ENCODE data around the gene TWF2. TPM values are rescaled to one million over a fixed set of nuclear protein-coding genes. Genes with fewer than 3 reads are reported as not detected.

The TWF2 gene
- total and polyA plus RNA-seq, 9 of the 15 experiments (the other 6 are each of a cell fraction or from before 2014, with no cell fraction given), result 0.11 to 61.9 (median 29.7) TPM

DNA sequence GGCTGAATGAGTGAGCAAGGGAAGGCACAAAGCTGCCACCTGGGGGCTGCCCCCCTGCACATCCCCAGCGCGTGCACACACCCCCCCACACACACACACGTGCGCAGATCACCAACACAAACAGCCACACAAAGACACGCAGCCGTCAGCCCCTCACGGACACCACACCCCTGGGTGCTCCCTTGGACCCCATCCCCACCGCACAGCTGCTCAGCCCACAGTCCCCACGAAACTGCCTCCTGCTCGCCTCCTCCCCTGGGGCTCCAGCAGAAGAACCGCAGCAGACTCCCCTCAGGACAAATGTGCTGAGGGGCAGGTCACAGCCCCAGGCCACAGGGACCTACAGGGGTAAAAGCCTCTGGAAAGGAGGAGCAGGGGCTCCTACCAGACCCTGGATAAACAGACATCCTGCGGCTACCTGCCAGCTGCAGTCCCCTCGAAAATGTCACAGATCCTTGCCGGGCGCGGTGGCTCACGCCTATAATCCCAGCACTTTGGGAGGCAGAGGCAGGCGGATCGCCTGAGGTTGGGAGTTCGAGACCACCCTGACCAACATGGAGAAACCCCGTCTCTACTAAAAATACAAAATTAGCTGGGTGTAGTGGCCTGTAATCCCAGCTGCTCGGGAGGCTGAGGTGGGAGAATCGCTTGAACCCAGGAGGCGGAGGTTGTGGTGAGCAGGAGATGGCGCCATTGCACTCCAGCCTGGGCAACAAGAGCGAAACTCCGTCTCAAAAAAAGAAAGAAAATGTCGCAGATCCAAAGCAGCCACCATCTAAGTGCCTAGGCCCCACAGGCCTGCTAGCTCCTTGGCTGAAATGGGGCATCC, 6.5 kb downstream of the TWF2 start:
- Histone ChIP-seq H3K4me3 (no peak overlapping the region), H3K9me3 (replicated peaks; ENCODE audit: control insufficient read depth, insufficient read depth, low read depth, low read length) (no peaks in the 10 kb centered on the region), H3K27ac (ENCODE audit: extremely low read depth, low read depth, low read length) (no peak overlapping the region), H3K79me2 (ENCODE audit: control insufficient read depth, insufficient read depth, low read length) (peaks cover 19% of the 10 kb centered on the region), H3K4me1 (replicated peaks in 1 of 2; ENCODE audit: control insufficient read depth in 2 of 2, insufficient read depth in 2 of 2, low read length in 2 of 2) (peaks cover 9 to 53% of the 10 kb centered on the region in 2 experiments; a peak in 4 of 5 replicates), H3K27me3 (ENCODE audit: control insufficient read depth in 2 of 2, insufficient read depth in 2 of 2, low read length in 2 of 2) (no peaks in the 10 kb centered on the region), H3K9ac (ENCODE audit: insufficient read depth in 1 of 2, low read depth in 2 of 2, low read length in 2 of 2) (peak overlapping the region in 1 of 2 experiments; percentile 71; a peak in 1 of 4 replicates), H3K9me1 (ENCODE audit: control insufficient read depth, insufficient read depth, low read length) (no peaks in the 10 kb centered on the region), H2AFZ (ENCODE audit: low read depth, low read length) (no peak overlapping the region), H3K36me3 (ENCODE audit: control insufficient read depth, insufficient read depth, low read length) (peaks cover 34% of the 10 kb centered on the region; the same call in 2 of the 3 replicates), H3K4me2 (ENCODE audit: insufficient read depth, low read length) (no peak overlapping the region), H4K20me1 (replicated peaks; ENCODE audit: control insufficient read depth, insufficient read depth, low read length) (no peaks in the 10 kb centered on the region; the same call in 1 of the 2 replicates)
- WGBS (ENCODE audit: insufficient coverage, low coverage, missing lambda C conversion rate), result 73% methylated on average over 12 of the region's 28 CpGs
- DNase-seq (ENCODE audit: extremely low read depth in 1 of 4, low spot score in 3 of 4) (no peak), ATAC-seq (no peak), FAIRE-seq (no peak)
- POLR2A ChIA-PET, result interaction anchor here (0.8 to 1.0 kb wide), 3 partner anchors 8 to 256 kb away, joined by 3 to 7 read pairs (median 3); no protein-coding TSS in a partner anchor
- intact Hi-C loops (cut with micrococcal nuclease) (loop anchor here (5.0 kb wide), 1 partner anchor 105 kb away; no protein-coding TSS in a partner anchor), in situ Hi-C loops (cut with MboI) (no loop called here)
- CTCF ChIA-PET (ENCODE audit: low intra/inter-chr PET ratio), result interaction anchor here (1.0 to 3.2 kb wide), 5 partner anchors 46 to 153 kb away, joined by 3 to 18 read pairs (median 7); partner anchors contain the start of gene WDR82
- BruUV-seq (replicated peaks), result no TSS peak
- TF ChIP-seq CTCF (IDR thresholded peaks at IDR 0.05 in 2 of 3, conservative IDR thresholded peaks at IDR 0.05 in 1 of 3; ENCODE audit: insufficient read depth in 2 of 3, low read depth in 1 of 3, low read length in 3 of 3) (peak in 2 of 3 experiments; percentile 12 to 44; a peak in 3 of 6 replicates), ZBTB11 (CRISPR knock-in tag; IDR thresholded peaks at IDR 0.05) (no peak), SRSF1 (IDR thresholded peaks at IDR 0.05; ENCODE audit: low read depth, low read length) (no peak)
- TF ChIP-seq, protein P1, sequence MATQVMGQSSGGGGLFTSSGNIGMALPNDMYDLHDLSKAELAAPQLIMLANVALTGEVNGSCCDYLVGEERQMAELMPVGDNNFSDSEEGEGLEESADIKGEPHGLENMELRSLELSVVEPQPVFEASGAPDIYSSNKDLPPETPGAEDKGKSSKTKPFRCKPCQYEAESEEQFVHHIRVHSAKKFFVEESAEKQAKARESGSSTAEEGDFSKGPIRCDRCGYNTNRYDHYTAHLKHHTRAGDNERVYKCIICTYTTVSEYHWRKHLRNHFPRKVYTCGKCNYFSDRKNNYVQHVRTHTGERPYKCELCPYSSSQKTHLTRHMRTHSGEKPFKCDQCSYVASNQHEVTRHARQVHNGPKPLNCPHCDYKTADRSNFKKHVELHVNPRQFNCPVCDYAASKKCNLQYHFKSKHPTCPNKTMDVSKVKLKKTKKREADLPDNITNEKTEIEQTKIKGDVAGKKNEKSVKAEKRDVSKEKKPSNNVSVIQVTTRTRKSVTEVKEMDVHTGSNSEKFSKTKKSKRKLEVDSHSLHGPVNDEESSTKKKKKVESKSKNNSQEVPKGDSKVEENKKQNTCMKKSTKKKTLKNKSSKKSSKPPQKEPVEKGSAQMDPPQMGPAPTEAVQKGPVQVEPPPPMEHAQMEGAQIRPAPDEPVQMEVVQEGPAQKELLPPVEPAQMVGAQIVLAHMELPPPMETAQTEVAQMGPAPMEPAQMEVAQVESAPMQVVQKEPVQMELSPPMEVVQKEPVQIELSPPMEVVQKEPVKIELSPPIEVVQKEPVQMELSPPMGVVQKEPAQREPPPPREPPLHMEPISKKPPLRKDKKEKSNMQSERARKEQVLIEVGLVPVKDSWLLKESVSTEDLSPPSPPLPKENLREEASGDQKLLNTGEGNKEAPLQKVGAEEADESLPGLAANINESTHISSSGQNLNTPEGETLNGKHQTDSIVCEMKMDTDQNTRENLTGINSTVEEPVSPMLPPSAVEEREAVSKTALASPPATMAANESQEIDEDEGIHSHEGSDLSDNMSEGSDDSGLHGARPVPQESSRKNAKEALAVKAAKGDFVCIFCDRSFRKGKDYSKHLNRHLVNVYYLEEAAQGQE (IDR thresholded peaks at IDR 0.05; ENCODE audit: borderline replicate concordance), result peak; percentile 36; the same call in 1 of the 2 replicates
- TF ChIP-seq, protein P1 (CRISPR knock-in tag; IDR thresholded peaks at IDR 0.05; ENCODE audit: low read depth), result no peak

Data from K562 (cell line).